ENCODE measurements around the gene LRRC43. TPM values are rescaled to one million over a fixed set of nuclear protein-coding genes. Genes with fewer than 3 reads are reported as not detected.

The LRRC43 gene
- total and polyA plus RNA-seq, 5 experiments from 2014 or later = 0.29 TPM; not detected in 4

GRCh38 chr12:122244565-122245371 lies 61.8 kb downstream of the LRRC43 start:
- Mint-ChIP-seq H3K4me1 (peaks cover 7 to 26% (median 17%) of the 10 kb centered on the region in 4 donors), H3K27me3 (no peaks in the 10 kb centered on the region), H3K27ac (peak overlapping the region; percentile 44 to 92 (median 72)), H3K4me3 (peak overlapping the region; percentile 51 to 85 (median 69)), H3K9me3 (peaks cover 0 to 1% (median 0%) of the 10 kb centered on the region in 9 donors), H3K36me3 (peaks cover 0 to 78% (median 7%) of the 10 kb centered on the region in 3 donors)
- DNase-seq = peak in 3 of 10 donors; percentile 23 to 37 (median 29)
- POLR2A ChIA-PET = interaction anchor here (0.5 to 3.1 kb wide), 3 partner anchors 18 to 186 kb away, joined by 4 to 16 read pairs (median 5); partner anchors contain the start of gene DIABLO
- peak; percentile 52 to 75 for ATAC-seq

GRCh38 chr12:122245553-122245952 lies 62.6 kb downstream of the LRRC43 start:
- H3K9me3 Mint-ChIP-seq = peaks cover 0 to 1% (median 0%) of the 10 kb centered on the region in 9 donors
- peak overlapping the region in 7 of 10 donors; percentile 6 to 92 (median 53) for H3K27ac Mint-ChIP-seq
- no peak for DNase-seq
- POLR2A ChIA-PET = interaction anchor here (0.5 to 3.1 kb wide), 4 partner anchors 19 to 948 kb away, joined by 3 to 16 read pairs (median 4); partner anchors contain the start of gene DIABLO
- ATAC-seq = no peak
- H3K27me3 Mint-ChIP-seq = no peaks in the 10 kb centered on the region
- peaks cover 7 to 26% (median 17%) of the 10 kb centered on the region in 4 donors for H3K4me1 Mint-ChIP-seq
- H3K4me3 Mint-ChIP-seq = peak overlapping the region in 2 of 10 donors; percentile 28 to 46
- peaks cover 0 to 78% (median 5%) of the 10 kb centered on the region in 3 donors for H3K36me3 Mint-ChIP-seq

- no peak overlapping the region for H3K4me3 Mint-ChIP-seq
These were observed 67.1 kb downstream of the LRRC43 start for GRCh38 chr12:122250047-122250446.

GRCh38 chr12:122250536-122250935 lies 67.6 kb downstream of the LRRC43 start:
- peaks cover 0 to 19% (median 4%) of the 10 kb centered on the region in 4 donors for H3K4me1 Mint-ChIP-seq
- H3K27ac Mint-ChIP-seq = no peak overlapping the region
- ATAC-seq = no peak
- no peaks in the 10 kb centered on the region for H3K27me3 Mint-ChIP-seq
- H3K4me3 Mint-ChIP-seq = no peak overlapping the region
- peaks cover 0 to 74% (median 14%) of the 10 kb centered on the region in 3 donors for H3K36me3 Mint-ChIP-seq
- POLR2A ChIA-PET = no interaction called here
- peaks cover 0 to 1% (median 0%) of the 10 kb centered on the region in 9 donors for H3K9me3 Mint-ChIP-seq
- no peak for DNase-seq

More at GRCh38 chr12:122250047-122250446, 67.1 kb downstream of the LRRC43 start:
- Mint-ChIP-seq H3K27ac (peak overlapping the region in 1 of 10 donors; percentile 80), H3K36me3 (peaks cover 0 to 69% (median 12%) of the 10 kb centered on the region in 3 donors), H3K27me3 (no peaks in the 10 kb centered on the region), H3K4me1 (peaks cover 2 to 21% (median 7%) of the 10 kb centered on the region in 4 donors), H3K9me3 (peaks cover 0 to 1% (median 0%) of the 10 kb centered on the region in 9 donors)
- ATAC-seq (no peak), DNase-seq (no peak)
- POLR2A ChIA-PET = no interaction called here

Other genes with a start within 250 kb of the LRRC43 start
- gene BCL7A, start 161.2 kb upstream of the LRRC43 start, total RNA-seq = 10 to 100 TPM; 10.5 to 12.0 TPM
- 1 to 10 TPM; 3.0 to 7.3 (median 7.1) TPM for gene BCL7A, start 161.2 kb upstream of the LRRC43 start, polyA plus RNA-seq
- gene MLXIP, start 104.4 kb upstream of the LRRC43 start, total RNA-seq = 100 to 1,000 TPM; 162 to 165 TPM
- gene MLXIP, start 104.4 kb upstream of the LRRC43 start, polyA plus RNA-seq = 10 to 100 TPM; 17.3 to 43.3 (median 20.0) TPM
- gene IL31, start 8.9 kb upstream of the LRRC43 start, total RNA-seq = not detected
- gene IL31, start 8.9 kb upstream of the LRRC43 start, polyA plus RNA-seq = not detected
- gene B3GNT4, start 20.6 kb downstream of the LRRC43 start, total RNA-seq = not detected
- under 1 TPM in 2 of 3 donors, not detected in 1; 0.12 to 0.25 TPM for gene B3GNT4, start 20.6 kb downstream of the LRRC43 start, polyA plus RNA-seq
- gene DIABLO, start 42.9 kb downstream of the LRRC43 start, total RNA-seq = 10 to 100 TPM; 41.7 to 51.0 TPM
- 10 to 100 TPM; 48.2 to 71.3 (median 61.7) TPM for gene DIABLO, start 42.9 kb downstream of the LRRC43 start, polyA plus RNA-seq
- gene VPS33A, start 83.4 kb downstream of the LRRC43 start, total RNA-seq = 10 to 100 TPM; 29.4 to 29.5 TPM
- 10 to 100 TPM; 17.6 to 24.2 (median 20.1) TPM for gene VPS33A, start 83.4 kb downstream of the LRRC43 start, polyA plus RNA-seq
- gene CLIP1, start 239.5 kb downstream of the LRRC43 start, total RNA-seq = 10 to 100 TPM; 39.5 to 48.7 TPM
- 10 to 100 TPM in 1 of 3 donors, 1 to 10 TPM in 2; 6.3 to 20.4 (median 9.4) TPM for gene CLIP1, start 239.5 kb downstream of the LRRC43 start, polyA plus RNA-seq